Hepatocyte (in vitro differentiated cells): Measurements from ENCODE around the gene CYP2A7.
"Not testable (repeated sequence)": the region's sequence is repeated elsewhere in the genome, so short reads cannot be mapped to it uniquely, and the experiment has no call there.

Source experiments
- CTCF ChIP-seq: fragments of 200-600 bp; sonication (generic); IDR thresholded peaks from 2 replicates; pipeline ENCODE4 v1.5.1; 2016; ENCODE audit warnings: antibody characterized with exemption, mild to moderate bottlenecking; ENCODE audit not compliant: poor library complexity
- EZH2 ChIP-seq: fragments of 200-600 bp; sonication (generic); IDR thresholded peaks from 2 replicates; pipeline ENCODE4 v1.6.1; 2016; ENCODE audit warnings: antibody characterized with exemption, mild to moderate bottlenecking, borderline replicate concordance

- TF ChIP-seq CTCF, EZH2: not testable (repeated sequence)
These were observed 55.7 kb downstream of the CYP2A7 start for GRCh38 chr19:40826312-40826698.
